Hematopoietic multipotent progenitor cell treated with erythropoietin and hydrocortisone succinate and interleukin-3 and kit ligand, for 6 days (in vitro differentiated cells): Measurements from ENCODE around the gene LARP1.
A peak's percentile ranks its signal among the peaks of the same experiment; 100 is the strongest.

Source experiments
- DNase-seq: peaks from one replicate; pipeline ENCODE4 v3.0.0-alpha.2; 2015

Gene LARP1

DNA sequence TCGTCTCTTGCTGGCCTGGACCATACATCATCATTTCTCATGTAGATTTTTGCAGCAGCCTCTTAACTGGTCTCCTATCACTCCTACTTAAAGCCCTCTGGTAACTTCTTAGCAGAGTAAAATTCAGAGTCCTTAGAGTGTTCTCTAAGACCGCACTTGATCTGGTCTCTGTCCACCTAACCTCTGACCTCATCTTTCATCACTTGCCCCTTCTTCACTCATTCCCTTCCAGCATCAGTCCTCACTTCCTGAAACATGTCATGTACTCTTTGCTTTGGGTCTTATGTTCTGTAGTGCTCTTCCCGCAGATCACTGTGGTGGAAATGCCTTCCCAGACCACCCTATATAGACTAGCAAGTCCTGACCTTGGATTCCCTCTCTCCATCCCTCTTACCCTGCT is 9.8 kb downstream of the LARP1 start:
- peak; percentile 1 for DNase-seq

DNA sequence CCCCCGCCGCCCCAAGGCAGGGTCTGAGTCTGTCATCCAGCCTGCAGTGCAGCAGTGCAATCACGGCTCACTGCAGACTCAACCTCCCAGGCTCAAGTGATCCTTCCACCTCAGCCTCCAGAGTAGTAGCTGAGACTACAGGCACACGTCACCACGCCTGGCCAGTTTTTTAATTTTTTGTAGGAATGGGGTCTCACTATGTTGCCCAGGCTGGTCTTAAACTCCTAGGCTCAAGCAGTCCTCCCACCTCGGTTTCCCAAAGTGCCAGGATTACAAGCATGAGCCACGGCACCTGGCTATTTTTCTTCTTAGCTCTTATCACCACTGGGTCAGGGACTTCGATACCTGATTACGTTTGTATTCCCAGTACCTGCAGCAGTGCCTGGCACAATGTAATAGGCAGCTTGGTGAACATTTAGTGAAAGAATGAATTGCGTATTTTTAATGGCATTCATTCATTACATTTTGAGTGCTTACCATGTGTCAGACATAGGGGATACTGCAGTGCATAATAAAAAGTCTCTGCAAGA is 10.3 kb downstream of the LARP1 start:
- no peak for DNase-seq

DNA sequence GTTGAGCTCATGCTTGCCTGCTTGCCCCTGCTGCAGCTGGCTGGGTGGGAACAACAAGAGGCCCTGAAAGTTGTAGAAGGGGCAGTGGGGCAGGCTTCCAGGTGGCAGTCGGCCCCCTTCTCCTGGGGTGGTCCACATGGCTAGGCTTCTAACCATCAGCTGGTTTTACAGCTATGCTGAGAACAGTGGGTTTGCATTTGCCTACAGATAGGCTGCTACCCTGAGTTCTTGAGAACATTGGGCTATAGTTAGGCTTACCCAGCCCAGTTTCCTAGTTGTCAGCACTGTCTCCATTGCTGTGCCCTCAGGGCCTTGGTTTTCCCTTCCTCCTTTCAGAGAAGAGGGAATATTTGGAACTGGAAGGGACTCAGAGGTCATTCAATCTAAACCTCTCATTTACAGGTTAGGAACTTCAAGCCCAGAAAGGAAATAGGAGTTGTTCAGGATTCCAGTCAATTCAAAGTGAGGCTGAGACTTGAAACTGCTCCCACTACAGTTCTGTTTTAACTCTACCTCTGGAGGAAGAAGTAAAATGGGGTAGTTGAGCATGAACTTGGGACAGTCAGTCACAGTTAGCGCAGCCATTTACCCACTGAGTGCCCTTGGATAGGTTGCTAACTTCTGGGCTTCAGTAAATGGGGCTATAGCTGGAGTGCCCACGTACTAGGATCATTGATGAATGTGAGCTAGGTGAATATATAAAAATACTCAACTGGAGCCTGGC is 11.5 kb downstream of the LARP1 start:
- DNase-seq = peak; percentile 2

DNA sequence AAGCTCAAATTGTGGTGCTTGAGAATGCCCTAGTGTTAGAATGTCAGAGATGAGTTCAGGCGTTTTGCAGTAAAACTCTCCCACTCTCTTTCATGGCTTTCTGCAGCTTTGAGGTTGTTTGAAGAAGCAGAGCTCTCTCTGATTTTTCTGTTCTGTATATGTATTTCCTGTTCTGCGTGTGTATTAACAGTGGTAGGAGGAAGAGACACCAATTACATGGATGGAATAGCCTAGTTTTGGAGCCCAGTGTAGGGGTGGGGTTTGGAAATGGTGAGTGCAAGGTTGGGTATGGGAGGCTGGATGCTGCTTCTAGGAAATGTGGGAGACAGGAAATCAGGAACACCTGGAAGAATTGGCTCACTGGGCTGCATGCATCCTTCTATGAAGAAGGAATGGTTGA is 12.4 kb downstream of the LARP1 start:
- peak; percentile 1 for DNase-seq

DNA sequence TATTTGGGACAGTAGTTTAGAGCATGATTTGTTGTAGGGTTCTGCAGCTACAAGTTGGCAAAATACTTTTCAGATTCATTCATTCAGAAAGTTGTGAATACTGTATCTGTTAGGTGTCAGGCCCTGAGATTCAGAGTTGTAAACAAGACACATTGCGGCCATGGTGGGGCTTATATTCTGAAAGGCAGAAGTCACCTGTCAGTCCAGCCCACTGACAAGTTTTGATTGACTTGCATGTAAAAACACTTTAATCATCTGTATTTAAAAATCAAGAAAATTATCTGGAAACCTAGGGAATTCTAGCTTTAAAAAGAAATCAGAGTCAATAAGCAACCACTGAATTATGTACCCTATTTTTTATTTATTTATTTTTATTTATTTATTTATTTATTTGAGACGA is 13.0 kb downstream of the LARP1 start:
- DNase-seq = no peak

DNA sequence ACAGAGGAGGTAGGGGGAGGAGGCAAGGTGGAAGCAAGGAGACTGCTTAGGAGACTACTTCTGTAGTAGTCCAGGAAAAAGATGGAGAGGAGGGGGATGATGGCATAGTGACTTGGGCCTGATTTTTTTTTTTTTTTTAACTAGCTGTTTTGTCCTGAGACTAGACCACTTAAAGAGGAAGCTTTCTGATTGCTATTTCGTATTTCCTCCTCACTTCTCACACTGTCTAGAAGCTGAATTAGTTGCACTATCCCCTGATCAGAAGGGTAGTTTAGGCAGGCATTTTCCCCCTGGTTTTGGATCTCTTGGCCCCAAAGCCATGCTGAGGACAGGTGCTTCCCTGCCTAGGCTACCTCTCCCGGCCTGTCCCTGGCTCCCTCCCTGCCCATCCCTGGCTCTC is 14.9 kb downstream of the LARP1 start:
- no peak for DNase-seq

DNA sequence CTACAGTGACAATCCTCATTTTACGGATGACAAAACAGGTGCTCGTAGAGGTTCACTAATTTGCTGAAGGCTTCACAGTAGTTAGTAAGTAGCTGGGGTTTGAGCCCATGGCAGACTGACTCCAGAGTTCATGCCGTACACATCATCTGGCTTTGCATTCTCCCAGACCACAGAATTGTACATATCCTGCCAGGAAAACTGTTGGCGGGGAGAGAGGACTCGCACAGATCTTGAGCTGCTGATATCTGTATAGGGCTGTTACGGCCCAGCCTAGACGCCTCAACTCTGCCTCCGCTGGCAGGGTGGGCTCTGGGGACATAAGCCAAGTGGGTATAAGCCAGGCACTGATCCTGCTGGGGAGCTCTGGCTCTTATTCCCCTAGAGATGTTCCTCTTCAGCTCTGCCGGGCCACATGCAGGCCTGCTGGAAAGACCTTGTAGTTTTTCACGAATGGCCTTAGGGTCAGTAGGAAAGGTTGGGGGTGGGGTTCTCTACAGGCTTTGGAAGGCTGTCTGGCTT is 16.3 kb downstream of the LARP1 start:
- DNase-seq = peak; percentile 33

DNA sequence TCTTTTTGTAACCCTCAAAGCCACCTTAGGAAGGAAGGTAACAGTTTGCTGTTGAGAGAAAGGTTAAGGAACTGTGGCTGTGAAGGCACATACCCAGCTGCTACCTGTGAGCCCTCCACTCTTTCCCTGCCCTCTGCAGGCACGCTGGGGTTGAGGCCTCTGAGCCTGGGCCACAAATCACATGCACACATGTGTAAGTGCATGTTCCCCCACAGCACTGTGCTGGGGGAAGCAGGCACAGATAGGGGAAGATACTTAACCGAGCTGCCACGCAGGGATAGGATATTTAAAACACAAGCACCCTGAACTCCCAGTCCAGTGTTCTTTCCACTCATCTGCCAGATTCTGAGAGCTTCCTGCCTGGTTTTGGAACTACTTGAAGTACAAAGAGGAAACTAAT is 18.1 kb downstream of the LARP1 start:
- DNase-seq = peak; percentile 41

DNA sequence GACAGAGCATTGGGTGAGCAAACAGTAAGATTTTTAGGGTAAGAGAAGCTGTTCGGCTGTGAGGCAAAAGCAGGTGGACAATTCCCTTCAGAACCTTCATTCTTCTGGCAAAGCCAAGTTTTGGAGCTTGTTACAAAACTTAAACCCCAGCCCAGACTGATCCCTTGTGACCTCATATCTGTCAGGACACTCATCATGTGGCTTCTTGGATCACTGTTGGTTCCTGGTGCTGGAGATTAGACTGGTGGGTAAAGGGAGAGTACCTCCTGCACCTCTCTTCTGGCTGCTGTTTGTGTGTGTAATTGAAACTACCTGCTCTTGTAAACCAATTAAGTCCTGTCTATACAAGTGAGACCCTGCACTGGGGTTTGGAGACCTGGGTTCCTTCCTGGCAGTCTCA is 21.0 kb downstream of the LARP1 start:
- peak; percentile 87 for DNase-seq

DNA sequence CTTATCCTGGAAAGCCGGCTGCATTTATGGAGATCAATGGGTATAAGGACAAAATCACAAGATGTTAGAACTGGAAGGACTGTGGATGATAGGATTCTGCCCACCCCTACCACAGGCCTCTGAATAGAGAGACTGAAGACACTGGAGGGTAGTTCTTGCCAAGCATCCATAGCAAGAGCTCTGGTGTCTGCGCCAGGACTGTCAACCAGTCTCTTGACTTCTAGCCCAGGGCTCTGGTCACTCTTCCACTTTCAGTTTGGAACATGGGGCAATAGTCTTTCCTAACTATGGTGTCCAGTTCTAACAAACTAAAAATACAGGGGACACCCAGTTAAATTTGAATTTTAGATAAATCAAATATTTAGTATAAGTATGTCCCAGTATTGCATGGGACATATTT is 23.4 kb downstream of the LARP1 start:
- DNase-seq = no peak

DNA sequence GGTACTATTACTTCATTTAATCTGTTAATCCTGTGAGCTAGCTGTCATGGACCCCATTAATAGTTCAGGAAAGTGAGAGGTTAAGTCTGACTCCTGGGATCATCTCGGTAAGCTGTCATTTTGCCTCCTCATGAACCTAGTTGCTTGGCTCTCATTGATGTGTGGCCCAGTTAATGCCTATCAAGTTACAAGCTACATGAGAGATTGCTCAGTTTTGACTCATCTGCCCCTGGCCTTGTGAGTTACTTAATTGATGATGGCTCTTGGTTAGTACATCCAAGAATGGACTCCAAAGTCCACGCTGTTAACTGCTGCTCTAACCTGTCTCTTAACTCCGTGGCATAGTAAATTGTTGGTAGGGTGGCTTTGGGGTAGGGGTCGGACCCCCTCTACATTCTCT is 23.9 kb downstream of the LARP1 start:
- DNase-seq = no peak

DNA sequence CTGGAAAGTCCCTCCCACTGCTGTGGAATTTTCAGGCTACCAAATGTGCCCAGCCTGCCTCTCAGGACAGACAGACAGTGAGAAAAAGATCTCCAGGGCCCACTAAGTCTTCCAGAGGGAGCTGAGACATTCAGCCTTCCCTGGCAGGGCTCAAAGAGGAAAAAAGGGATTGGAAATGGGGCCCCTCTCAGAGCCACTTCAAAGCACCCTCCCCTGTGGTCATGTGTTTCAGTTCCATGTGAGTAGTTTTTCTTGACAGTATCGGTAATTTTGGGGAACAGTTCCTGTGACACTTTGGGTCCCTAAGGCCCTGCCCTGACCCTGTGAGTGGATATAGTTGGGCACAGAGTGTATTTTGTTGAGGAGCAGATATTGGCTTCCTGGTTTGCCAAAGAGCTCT is 25.0 kb downstream of the LARP1 start:
- no peak for DNase-seq

DNA sequence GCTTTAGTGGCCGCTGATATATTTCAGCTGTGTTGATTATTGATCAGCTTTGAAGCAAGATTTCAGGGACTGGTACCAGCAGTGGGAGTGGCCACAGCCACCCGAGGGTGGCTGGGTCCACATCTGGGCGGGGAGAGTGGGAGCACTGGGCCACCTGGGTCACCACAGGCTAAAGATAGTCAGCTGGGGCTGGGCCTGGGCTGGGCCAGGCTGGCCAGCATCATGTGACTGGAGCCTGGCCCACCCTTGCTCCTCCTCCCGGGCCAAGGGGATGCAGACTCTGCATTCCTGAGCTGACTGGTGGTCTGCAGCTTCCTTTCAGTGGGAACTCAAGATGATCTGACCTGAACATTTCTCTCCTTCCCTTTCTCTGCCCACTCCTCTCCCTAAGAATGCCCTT is 27.1 kb downstream of the LARP1 start:
- DNase-seq = peak; percentile 54

DNA sequence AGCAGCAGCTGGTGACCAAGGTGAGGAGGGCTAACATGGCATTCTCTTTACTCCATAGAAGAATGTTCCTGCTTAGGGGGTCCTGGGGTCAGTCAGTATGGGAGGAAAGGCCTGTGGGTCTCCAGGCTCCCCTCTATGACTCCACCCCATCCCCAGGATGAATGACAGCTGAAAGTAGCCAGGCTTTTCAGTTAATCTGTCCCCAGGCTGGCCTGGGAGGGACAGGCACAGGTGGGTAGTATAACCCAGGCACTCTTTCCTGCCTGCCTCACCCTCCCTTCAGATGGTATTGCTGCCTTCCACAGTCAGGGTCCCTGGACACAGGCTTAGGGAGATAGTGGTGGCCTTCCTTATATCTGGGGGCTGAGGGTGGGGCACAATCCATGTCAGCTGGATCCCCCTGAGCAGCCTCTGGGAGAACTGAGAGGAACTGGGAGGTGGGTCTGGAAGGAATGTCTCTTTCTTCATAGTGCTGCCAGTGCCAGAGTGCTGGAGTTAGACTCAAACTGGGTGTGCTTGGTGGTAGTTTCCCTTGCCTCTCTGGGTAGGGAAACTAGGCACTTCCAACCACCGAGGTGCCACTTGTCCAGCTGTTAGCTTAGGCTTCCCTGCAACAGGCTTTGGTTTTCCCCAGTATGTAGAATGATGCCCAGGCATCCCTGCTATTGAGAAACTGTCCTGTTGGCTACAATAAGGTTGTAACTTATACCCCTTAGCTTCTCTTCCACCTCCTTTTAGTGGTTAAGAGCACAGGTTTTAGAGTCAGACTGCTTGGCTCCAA is 27.8 kb downstream of the LARP1 start:
- DNase-seq = no peak

DNA sequence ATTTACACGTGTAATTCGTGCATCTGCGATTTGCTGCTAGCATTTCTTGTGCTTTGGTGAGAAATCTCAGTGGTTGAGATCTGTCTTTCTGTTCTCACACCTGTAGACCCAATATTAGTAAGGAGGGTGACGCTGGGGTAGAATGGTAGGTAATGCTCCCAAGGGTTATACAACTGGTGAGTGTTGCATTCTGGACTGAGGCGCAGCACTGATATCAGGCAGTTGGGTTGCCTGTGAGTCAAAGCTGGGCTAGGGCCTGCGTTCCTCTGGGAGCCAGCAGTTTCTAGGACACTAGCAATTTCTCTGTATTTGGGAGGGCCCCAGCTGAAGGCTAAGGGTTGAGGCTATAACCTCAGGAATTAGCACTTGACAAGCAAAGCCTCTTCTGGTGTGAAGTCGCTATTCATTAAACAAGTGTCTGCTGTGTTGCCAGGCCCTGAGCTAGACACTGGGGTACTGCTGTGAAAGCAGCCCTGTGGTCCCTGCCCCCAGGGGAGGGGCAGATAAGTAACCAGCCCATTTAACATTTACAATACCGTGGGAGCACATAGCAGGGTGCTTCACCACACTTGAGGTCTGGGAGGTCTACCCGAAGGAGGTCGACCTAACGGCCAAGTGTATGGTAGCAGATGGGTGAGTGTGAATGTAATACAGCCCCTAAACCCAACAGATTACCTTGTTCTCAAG is 28.7 kb downstream of the LARP1 start:
- DNase-seq = peak; percentile 21

DNA sequence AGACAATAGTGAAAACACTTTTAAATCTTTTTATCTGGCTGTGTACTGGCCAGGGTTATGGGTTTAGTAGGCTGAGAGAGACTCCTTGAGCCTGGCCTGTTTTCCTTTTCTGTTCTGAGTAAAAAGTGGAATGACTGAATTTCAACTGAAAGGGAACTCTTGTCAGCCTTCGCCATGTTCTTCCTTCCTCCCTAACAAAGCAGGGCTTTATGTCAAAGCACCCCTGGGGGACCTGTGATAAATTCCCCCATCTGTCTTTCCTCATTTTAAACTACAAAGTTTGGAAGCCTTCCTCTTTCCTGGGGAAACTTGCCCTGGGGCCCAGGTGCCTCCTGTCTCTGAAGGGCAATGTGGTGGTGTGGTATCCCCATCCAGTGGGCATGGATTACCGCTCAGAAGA is 29.7 kb downstream of the LARP1 start:
- no peak for DNase-seq

DNA sequence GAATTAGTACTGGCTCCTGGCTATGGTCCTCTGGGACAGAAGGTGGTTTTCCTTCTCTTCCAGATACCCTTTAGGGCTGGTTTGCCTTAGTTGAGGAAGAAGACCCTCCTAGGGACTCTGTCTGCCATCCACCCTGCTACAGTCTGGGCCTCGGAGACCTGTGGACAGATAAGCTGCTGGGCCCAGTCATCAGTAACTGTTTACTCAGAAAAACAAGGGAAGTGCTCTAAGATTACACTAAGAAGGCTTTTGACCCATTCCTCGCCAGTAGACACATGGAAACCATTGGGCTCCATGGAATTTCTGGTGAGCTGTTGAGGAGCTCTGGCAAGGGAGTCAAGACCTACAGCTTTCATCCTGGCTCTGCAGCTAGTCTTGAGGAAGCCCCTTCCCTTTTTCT is 31.2 kb downstream of the LARP1 start:
- peak; percentile 70 for DNase-seq

DNA sequence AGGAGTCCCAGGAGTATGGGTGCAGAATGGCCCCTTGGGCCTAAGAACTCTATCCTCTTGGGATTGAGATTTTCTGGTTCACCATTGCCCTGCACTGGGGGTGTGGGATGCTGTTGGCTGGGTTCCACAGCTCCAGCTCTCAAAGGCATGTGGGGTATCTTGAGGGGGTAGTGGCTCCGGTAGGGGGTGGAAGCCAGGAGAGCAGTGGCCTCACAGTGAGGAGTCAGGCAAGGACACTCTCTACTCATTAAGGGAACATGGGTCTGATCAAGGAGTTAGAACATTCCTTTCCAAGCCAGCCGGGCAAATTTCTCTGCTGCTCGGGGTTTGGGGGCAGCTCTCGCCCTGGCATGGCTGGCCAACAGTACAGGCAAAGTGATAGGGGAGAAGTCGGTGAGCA is 33.0 kb downstream of the LARP1 start:
- no peak for DNase-seq

DNA sequence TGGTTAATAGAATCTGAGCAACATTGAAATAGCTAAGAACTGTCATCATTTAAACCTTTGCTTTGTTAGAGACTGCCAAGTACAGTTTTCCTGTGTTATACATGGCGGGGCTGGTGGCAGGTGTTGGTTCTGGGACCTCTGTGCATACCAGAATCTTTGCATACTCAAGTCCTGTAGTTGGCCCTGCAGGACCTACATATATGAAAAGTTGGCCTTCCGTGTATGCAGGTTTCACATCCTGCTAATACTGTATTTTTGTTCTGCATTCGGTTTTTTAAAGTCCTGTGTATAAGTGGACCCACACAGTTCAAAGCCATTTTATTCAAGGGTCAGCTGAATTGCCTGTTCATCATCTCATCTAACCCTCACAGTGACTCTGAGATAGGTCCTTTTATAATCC is 36.4 kb downstream of the LARP1 start:
- no peak for DNase-seq

DNA sequence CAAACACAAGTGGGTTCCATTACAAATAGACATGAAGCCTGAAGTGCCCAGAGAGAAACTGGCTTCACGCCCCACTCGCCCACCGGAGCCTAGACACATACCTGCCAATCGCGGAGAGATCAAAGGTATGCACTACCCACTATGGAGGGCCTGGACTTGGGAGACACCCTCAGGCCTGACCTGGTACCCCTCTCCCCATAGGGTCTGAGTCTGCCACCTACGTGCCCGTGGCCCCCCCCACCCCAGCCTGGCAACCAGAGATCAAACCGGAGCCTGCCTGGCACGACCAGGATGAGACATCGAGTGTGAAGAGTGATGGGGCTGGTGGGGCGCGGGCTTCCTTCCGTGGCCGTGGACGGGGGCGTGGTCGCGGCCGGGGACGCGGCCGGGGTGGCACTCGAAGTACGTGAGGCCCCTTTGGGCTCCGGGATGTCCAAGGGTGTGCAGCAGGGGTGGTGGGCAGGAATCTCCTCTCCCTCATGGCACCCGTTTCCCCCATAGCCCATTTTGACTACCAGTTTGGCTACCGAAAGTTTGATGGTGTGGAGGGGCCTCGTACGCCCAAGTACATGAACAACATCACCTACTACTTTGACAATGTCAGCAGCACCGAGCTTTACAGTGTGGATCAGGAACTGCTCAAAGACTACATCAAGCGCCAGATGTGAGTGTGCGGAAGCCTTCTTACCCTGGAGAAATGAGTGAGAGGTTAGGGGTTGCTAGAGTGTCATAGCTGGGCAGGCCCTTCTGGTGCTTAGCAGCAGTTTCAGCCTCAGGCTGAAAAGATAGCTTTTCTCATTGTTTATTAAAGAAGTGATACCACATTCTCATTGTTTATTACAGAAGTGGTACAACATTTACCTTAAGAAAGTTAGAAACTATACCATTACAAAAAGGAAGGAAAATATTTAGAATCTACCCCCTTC is 38.7 kb downstream of the LARP1 start:
- DNase-seq = no peak

DNA sequence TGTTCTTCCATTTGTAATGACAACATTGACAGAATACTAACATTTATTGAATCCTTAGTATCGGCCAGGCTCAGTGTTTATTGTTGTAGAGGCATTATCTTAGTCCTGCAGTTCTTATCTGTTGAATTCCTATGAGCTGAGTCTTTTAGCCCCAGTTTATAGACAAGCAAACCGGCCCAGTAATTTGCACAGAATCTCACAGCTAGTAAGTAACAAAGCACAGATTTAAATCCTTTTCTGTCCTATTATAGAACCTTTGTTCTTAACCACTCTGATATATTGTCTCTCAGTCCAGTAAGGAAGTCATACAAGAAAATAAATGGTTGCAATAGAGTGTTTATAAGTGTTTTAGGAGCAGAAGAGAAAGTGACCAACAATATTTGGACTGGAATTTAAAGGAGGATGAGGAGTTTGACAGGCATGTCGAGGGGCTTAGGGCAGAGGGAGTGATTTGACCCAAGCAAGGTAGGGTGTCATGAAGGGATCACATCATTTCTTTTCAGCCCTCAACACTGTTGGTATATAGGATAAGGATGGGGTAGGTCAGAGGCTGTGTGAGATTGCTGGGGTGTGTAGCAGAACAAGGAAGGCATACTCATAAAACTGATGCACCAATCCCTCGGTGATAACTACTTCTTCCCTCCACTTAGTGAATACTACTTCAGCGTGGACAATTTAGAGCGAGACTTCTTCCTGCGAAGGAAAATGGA is 39.5 kb downstream of the LARP1 start:
- no peak for DNase-seq

DNA sequence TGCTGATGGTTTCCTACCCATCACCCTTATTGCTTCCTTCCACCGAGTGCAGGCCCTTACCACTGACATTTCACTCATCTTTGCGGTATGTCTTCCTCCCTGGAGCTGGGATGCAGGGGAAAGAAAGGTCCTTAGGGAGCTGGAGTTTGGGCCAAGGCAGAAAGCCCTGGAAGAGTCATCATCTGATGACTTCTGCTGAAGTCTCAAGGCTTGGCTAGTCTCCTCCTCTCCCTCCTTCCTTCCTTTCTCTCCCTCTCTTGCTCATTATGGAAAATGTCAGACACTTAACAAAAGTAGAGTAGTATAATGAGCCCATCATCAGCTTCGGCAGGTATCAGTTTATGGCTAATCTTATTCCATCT is 40.0 kb downstream of the LARP1 start:
- DNase-seq = no peak
